ENCODE results near the gene TCF4. TPM values are rescaled to one million over a fixed set of nuclear protein-coding genes. Genes with fewer than 3 reads are reported as not detected.

TCF4 gene
- total RNA-seq, 4 donors from 2014 or later = 30.3 to 51.1 (median 40.1) TPM

- intact Hi-C loops (cut with DNase I; ENCODE audit: low total_unique reads) = no loop called here
- no peak overlapping the region for H3K4me3 ChIP-seq
- TF ChIP-seq POLR2AphosphoS5 (IDR thresholded peaks at IDR 0.05) (no peak), POLR2A (IDR thresholded peaks at IDR 0.05) (no peak), CTCF (IDR thresholded peaks at IDR 0.05) (no peak), EP300 (IDR thresholded peaks at IDR 0.05; ENCODE audit: low read depth) (no peak)
- DNase-seq = no peak
- H3K9me3 ChIP-seq = no peaks in the 10 kb centered on the region
- WGBS, 2 donors (ENCODE audit: low coverage in 1 of 2) = 58 to 68% methylated on average over 1 of the region's 1 CpG
- peaks cover 3 to 19% (median 9%) of the 10 kb centered on the region in 4 donors for H3K4me1 ChIP-seq
- H3K36me3 ChIP-seq = peaks cover 0 to 8% (median 1%) of the 10 kb centered on the region in 4 donors
- H3K27me3 ChIP-seq = no peaks in the 10 kb centered on the region
- peak overlapping the region in 1 of 4 donors; percentile 23 for H3K27ac ChIP-seq
- in situ Hi-C loops (cut with MboI; ENCODE audit: low pct_ligation_motif_present in 1 of 4, low pct_unique_long_range_greater_than_20kb in 1 of 4, low sequenced_read_pairs in 3 of 4) = no loop called here
These were observed 334.2 kb downstream of the TCF4 start for GRCh38 chr18:55253814-55254213.

- no peak for TF ChIP-seq POLR2AphosphoS5 (IDR thresholded peaks at IDR 0.05)
- no peak for TF ChIP-seq EP300 (IDR thresholded peaks at IDR 0.05; ENCODE audit: low read depth)
- no peak for TF ChIP-seq CTCF (IDR thresholded peaks at IDR 0.05)
- TF ChIP-seq POLR2A (IDR thresholded peaks at IDR 0.05) = no peak
- intact Hi-C loops (cut with DNase I; ENCODE audit: low total_unique reads) = no loop called here
- Histone ChIP-seq H3K4me3 (no peak overlapping the region), H3K36me3 (peaks cover 0 to 4% (median 0%) of the 10 kb centered on the region in 4 donors), H3K27ac (peak overlapping the region in 3 of 4 donors; percentile 25 to 52 (median 39)), H3K4me1 (peaks cover 3 to 26% (median 9%) of the 10 kb centered on the region in 4 donors), H3K9me3 (no peaks in the 10 kb centered on the region), H3K27me3 (no peaks in the 10 kb centered on the region)
- 26 to 33% methylated on average over 2 of the region's 2 CpGs for WGBS, 2 donors (ENCODE audit: low coverage in 1 of 2)
- in situ Hi-C loops (cut with MboI; ENCODE audit: low pct_ligation_motif_present in 1 of 4, low pct_unique_long_range_greater_than_20kb in 1 of 4, low sequenced_read_pairs in 3 of 4) = no loop called here
- no peak for DNase-seq
These were observed 335.1 kb downstream of the TCF4 start for GRCh38 chr18:55252901-55253300.

- peaks cover 0 to 3% (median 0%) of the 10 kb centered on the region in 4 donors for H3K36me3 ChIP-seq
- intact Hi-C loops (cut with DNase I; ENCODE audit: low total_unique reads) = no loop called here
- H3K27me3 ChIP-seq = no peaks in the 10 kb centered on the region
- TF ChIP-seq POLR2A (IDR thresholded peaks at IDR 0.05) (no peak), CTCF (IDR thresholded peaks at IDR 0.05) (no peak), EP300 (IDR thresholded peaks at IDR 0.05; ENCODE audit: low read depth) (no peak), POLR2AphosphoS5 (IDR thresholded peaks at IDR 0.05) (no peak)
- no peak for DNase-seq
- H3K4me1 ChIP-seq = peaks cover 3 to 26% (median 9%) of the 10 kb centered on the region in 4 donors
- peak overlapping the region; percentile 24 to 52 (median 32) for H3K27ac ChIP-seq
- WGBS, 2 donors (ENCODE audit: low coverage in 1 of 2) = 29 to 31% methylated on average over 7 of the region's 7 CpGs
- H3K4me3 ChIP-seq = no peak overlapping the region
- H3K9me3 ChIP-seq = no peaks in the 10 kb centered on the region
- in situ Hi-C loops (cut with MboI; ENCODE audit: low pct_ligation_motif_present in 1 of 4, low pct_unique_long_range_greater_than_20kb in 1 of 4, low sequenced_read_pairs in 3 of 4) = no loop called here
These were observed 335.8 kb downstream of the TCF4 start for GRCh38 chr18:55252053-55252675.

- Histone ChIP-seq H3K4me1 (peaks cover 3 to 27% (median 9%) of the 10 kb centered on the region in 4 donors), H3K27ac (peak overlapping the region; percentile 24 to 62 (median 46)), H3K4me3 (no peak overlapping the region), H3K9me3 (no peaks in the 10 kb centered on the region), H3K27me3 (no peaks in the 10 kb centered on the region), H3K36me3 (peaks cover 0 to 3% (median 0%) of the 10 kb centered on the region in 4 donors)
- DNase-seq = no peak
- 26 to 33% methylated on average over 6 to 13 of the region's 13 CpGs for WGBS, 2 donors (ENCODE audit: low coverage in 1 of 2)
- intact Hi-C loops (cut with DNase I; ENCODE audit: low total_unique reads) = no loop called here
- in situ Hi-C loops (cut with MboI; ENCODE audit: low pct_ligation_motif_present in 1 of 4, low pct_unique_long_range_greater_than_20kb in 1 of 4, low sequenced_read_pairs in 3 of 4) = no loop called here
- TF ChIP-seq POLR2AphosphoS5 (IDR thresholded peaks at IDR 0.05) (no peak), CTCF (IDR thresholded peaks at IDR 0.05) (no peak)
These were observed 336.6 kb downstream of the TCF4 start for GRCh38 chr18:55251254-55251971.
